Central memory CD4-positive, alpha-beta T cell (primary cell): ENCODE data around the gene PLEKHD1.
"Not testable (repeated sequence)": the region's sequence is repeated elsewhere in the genome, so short reads cannot be mapped to it uniquely, and the experiment has no call there.

Experiments
- DNase-seq: peaks from one replicate; pipeline ENCODE4 v3.0.0; 2022
- total RNA-seq, 3 experiments: gene quantifications; one replicate each; lab custom pipeline; 2026; lab: John Stamatoyannopoulos, UW

Gene PLEKHD1
- 0.49 to 0.96 (median 0.71) reads per million in 3 experiments for total RNA-seq

DNA sequence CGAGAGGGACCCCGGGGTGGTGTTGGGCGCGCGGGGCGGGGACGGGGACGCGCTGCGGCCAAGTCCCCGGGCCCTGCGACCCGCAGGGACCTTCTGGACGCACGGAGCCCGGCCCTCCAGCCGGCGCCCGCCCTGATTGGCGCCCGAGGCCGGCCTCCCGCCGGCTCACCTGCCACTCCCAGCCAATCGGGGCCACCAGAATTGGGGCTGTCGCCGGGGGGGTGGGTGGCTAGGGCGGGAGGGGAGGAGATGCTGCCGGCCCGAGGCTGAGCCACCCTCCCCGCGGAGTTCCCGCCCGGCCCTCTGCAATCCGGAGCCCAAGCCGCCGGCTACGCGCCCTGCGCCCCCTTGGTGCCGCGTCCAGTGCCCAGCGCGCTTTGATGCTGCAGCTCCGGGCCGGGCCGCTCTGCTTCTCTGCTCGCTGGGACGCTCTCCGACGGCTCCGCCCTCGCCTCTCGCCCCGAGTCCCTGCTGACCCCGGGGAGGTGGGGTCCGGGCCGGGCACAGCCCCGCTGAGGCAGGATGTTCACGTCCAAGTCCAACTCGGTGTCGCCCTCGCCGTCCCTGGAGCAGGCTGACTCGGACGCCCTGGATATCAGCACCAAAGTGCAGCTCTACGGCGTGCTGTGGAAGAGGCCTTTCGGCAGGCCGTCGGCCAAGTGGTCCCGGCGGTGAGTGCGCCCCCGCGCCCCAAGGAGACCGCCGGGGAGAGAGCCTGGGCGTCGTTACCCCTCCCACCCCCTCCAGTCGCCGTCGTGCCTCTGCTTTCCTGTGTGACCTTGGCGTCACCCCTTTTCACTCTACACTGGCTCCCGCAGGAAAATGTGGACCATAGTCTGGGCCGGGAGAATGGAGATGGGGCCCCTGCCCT lies at the start of gene PLEKHD1:
Gene PLEKHD1, plus strand, starts transcription at position 285 of the 871 bp plus-strand sequence. Its CDS starts 238 bp downstream, at position 523.
- DNase-seq: no peak

DNA sequence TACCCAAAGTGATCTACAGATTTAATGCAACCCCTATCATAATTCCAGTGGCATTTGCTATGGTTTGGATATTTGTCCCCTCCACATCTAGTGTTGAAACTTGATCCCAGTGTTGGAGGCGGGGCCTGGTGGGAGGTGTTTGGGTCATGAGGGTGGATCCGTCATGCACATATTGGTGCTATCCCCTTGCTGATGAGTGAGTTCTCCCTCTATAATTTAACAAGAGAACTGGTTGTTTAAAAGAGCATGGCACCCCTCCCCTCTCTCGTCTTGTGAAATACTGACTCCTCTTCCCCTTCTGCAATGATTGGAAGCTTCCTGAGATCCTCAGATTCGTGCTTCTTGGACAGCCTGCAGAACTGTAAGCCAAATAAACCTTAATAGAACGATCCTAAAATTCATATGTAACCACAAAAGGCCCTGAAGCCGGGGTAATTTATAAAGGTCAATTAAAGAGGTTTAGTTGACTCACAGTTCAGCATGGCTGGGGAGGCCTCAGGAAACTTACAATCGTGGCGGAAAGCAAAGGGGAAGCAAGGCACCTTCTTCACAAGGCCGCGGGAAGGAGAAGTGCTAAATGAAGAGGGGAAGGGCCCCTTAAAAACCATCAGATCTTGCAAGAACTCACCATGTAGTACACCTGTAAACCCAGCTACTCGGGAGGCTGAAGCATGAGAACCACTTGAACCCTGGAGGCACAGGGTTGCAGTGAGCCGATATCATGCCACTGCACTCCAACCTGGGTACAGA lies 44.8 kb upstream of the PLEKHD1 start:
- DNase-seq: no peak

DNA sequence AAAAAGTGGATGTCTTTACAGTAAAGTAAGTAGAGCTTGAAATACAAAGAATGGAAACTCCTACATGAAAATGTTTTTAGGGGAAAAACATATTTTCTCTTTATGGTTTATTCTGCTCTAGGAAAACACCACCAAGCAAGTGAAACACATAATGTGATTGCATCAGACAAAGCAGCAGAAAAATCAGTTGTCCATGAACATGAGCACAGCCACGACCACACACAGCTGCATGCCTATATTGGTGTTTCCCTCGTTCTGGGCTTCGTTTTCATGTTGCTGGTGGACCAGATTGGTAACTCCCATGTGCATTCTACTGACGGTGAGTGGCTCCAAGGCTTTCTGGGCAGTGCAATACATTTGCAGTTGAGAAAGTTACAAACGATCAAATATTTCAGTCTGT lies 42.6 kb upstream of the PLEKHD1 start:
- no peak for DNase-seq

DNA sequence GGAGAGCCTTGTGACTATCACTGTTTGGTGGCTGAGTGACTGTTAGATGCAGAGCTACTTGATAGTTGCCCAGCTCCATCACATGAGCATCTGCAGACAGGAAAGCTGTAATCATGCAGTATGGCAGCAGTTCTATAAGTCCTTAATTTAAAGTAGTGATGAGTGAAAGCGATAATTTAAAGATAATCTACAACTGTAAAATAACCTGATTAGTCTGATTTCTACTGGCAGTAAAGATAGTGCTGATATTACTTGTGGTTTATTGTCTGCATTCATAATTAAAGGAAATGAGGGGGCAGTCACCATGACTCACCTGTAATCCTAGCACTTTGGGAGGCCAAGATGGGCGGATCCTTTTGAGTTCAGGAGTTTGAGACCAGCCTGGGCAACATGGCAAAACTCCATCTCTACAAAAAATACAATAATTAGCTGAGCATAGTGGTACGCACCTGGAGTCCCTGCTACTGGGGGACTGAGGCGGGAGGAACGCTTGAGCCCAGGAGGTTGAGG lies 41.2 kb upstream of the PLEKHD1 start:
- DNase-seq: no peak

DNA sequence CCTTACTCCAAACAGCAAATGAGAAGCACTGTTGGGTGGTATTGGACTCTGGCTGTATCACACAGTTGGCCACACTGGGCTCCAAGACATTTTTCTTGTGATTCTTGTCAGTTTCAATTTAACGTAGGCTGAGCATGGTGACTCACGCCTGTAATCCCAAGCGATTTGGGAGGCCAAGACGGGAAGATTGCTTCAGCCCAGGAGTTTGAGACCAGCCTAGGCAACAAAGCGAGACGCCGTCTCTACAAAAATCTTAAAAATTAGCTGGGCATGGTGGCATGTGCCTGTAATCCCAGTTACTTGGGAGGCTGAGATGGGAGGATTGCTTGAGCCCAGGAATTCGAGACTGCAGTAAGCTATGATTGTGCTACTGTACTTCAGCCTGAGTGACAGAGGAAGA lies 35.3 kb upstream of the PLEKHD1 start:
- no peak for DNase-seq

DNA sequence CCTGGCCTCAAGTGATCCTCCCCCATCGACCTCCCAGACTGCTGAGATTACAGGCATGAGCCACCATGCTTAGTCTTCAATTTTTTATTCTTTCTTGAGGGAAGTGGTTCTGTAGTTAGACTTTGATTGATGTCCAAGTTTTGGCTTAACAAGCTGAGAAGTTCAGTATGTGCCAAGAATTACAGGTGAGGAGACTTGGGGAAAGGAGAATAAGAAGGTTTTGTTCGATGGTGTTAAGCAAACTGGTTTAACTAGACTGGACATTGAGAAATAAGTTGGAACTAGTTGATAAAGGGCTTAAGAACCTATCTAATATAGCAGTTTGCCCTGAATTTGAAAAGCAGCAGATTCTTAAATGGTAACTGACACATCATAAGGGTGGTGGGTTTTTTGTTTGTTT lies 32.6 kb upstream of the PLEKHD1 start:
- no peak for DNase-seq

DNA sequence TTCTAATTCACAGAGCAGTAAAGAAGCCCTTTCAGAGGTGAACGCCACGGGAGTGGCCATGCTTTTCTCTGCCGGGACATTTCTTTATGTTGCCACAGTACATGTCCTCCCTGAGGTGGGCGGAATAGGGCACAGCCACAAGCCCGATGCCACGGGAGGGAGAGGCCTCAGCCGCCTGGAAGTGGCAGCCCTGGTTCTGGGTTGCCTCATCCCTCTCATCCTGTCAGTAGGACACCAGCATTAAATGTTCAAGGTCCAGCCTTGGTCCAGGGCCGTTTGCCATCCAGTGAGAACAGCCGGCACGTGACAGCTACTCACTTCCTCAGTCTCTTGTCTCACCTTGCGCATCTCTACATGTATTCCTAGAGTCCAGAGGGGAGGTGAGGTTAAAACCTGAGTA lies 26.2 kb upstream of the PLEKHD1 start:
- DNase-seq: no peak

DNA sequence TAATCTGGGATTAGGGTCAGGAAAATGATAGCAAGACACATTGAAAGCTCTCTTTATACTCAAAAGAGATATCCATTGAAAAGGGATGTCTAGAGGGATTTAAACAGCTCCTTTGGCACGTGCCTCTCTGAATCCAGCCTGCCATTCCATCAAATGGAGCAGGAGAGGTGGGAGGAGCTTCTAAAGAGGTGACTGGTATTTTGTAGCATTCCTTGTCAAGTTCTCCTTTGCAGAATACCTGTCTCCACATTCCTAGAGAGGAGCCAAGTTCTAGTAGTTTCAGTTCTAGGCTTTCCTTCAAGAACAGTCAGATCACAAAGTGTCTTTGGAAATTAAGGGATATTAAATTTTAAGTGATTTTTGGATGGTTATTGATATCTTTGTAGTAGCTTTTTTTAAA lies 25.4 kb upstream of the PLEKHD1 start:
- DNase-seq: no peak

DNA sequence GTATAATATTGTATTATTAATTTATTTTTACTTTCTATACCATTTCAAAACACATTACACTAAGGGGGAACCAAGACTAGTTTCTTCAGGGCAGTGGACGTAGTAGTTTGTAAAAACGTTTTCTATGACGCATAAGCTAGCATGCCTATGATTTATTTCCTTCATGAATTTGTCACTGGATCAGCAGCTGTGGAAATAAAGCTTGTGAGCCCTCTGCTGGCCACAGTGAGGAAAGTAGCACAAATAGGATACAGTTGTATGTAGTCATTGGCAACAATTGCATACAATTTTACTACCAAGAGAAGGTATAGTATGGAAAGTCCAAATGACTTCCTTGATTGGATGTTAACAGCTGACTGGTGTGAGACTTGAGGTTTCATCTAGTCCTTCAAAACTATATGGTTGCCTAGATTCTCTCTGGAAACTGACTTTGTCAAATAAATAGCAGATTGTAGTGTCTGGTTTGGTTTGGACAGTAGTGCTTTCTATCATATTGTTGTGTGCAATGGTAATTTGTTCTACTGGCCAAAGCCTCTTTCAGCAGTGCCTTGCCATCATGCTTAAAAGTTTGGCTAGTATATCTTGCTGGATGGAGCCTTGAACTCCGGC lies 24.3 kb upstream of the PLEKHD1 start:
- peak; percentile 34 for DNase-seq

DNA sequence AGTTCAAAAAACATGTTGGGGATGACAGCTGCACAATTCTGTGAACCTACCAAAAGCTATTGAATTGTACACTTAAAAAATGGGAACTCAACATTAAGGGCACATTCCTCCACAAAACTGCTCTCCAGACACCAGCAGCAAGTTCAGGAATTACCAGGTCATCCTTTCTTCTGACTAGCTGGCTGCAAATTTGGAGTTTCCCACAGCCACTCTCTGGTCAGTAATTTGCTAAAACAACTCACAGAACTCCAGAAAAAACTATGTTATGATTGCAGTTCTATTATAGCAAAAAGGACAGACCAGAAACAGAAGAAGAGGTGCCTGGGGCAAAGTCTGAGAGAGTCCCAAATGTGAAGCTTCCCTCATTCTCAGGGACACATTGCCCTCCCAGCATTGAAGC lies 20.1 kb upstream of the PLEKHD1 start:
- DNase-seq: no peak

DNA sequence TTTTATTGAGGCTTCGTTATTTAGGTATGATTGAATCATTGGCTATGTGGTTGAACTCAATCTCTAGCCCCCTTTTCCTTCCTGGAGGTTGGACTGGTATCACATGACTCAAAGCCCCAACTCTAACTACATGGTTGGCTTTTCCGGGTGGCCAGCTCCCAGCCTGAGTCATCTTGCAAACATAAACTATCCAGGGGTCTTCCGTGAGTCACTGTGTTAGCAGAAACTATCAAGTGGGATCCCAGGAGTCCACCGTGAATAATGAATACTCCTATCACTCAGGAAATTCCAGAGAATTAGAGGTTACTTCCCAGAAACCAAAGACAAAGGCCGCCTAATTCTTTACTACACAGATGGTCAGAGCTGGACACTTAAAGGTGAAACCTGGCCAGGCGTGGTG lies 19.7 kb upstream of the PLEKHD1 start:
- no peak for DNase-seq

DNA sequence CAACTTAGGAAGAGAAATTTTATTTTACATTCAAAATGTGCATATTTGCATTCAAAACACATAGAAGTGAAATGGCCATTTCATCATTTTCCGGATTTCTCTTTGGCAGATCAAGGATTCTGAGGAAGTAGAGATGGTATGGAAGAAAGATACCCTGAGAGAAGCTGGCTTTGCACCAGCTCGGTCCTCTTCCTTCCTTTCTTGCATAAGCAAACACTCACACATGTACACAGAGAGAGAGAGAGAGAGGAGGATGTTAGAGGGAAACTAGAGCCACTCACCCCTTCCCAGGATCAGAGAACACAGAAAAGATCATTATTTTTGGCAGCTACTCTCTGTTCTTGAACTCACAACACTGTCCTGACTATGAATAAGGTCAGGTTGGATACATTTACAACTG lies 15.6 kb upstream of the PLEKHD1 start:
- DNase-seq: no peak

DNA sequence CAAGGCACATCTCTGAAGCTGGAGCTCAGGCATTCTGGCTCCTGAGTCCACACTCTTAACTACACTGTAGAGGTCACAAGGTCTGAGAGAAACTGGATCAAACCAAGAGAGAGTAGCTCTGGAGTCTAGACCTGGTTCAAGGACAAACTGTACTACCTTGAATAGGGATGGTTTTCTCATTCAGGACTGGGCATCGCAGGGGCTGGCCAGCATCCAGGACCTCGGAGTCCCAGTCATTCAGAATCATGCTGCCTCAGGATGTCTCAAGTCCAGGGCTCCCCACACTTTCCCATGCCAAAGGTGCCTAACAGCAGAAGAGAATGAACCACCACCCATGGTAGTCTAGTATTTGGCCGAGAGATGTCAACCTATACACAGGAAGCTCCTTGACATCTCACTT lies 13.1 kb upstream of the PLEKHD1 start:
- no peak for DNase-seq

DNA sequence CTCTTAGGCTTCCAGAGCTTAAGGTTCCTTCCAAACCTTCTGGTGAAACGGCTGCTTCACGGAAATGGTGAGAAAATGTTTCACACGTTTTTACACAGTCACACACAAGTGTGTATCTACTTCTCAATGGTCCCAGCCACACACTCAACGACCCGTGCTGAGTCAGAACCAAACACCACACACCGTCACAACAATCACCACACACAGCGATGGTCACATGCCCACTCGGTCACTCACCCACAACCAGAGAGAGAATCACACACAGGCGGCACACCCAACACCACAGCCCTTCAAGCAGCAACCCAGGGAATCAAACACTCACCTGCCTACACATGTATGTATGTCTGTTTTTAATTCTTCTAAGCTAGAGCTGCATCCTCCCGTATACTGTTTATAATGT lies 12.6 kb upstream of the PLEKHD1 start:
- no peak for DNase-seq

DNA sequence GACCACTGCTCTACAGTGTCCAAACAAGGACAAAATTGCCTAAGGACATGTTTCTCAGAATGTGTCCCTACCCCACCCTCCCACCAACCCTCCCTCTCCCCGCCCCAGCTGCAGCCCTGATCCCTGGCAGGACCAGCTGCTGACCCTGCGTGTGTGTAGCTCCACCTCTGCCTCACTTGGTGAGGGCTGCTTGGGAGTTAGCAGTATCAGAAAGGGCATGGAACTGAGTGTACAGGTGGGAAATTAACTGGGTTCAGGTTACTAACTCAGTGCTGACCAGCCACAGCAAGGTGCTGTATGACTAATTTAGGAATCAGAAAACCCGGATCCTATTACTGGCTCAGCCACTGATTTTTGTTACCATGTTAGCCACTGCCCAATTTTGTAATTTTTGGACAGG lies 11.3 kb upstream of the PLEKHD1 start:
- DNase-seq: no peak

DNA sequence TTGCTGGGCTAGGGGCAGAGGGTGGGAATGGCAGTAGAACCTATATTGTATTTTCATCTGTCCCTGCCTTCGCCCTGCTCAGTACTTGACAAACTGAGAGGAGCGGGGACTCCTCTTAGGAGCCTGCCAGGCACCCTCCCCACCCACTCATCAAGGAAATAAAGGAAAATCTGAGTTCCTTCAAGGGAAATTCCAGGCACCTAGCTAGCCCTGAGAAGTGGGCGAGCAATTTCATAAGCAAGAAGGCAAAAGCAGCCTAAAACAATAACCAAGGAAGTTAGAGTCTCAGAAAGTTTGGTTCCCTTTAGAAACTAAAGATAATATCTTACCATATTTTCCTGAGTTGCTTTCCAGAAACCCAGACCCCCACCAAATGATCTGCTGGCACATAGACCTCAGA lies 10.6 kb upstream of the PLEKHD1 start:
- no peak for DNase-seq

DNA sequence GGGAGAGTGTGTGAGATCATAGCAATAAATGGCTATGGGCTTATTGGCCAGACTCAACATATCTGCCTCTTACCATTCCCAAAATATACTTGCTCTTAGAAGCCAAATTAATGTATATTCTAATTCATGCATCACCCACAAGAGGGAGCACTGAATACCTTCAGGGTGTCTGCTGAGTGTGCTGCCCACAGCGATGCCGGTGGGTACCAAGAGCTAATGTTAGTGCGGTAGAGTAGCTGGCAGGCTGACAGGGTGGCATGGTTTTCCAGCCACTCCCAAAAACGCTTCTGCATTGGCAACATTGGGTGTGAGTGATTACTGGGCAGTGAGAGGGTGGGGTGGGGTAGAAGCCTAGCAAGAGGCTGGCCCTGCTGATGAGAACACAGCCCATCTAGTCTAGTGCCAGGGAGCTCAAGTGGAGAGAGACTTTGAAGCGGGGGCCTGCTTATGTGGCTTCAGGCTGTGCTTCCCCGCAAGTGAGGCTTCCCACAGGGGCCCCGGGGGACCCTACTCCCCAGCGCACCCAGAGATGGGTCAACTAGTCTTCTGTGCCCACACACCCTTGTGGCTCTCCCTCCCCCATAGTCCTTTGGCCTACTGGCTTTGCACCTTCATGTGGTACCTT lies 9.2 kb upstream of the PLEKHD1 start:
- no peak for DNase-seq

DNA sequence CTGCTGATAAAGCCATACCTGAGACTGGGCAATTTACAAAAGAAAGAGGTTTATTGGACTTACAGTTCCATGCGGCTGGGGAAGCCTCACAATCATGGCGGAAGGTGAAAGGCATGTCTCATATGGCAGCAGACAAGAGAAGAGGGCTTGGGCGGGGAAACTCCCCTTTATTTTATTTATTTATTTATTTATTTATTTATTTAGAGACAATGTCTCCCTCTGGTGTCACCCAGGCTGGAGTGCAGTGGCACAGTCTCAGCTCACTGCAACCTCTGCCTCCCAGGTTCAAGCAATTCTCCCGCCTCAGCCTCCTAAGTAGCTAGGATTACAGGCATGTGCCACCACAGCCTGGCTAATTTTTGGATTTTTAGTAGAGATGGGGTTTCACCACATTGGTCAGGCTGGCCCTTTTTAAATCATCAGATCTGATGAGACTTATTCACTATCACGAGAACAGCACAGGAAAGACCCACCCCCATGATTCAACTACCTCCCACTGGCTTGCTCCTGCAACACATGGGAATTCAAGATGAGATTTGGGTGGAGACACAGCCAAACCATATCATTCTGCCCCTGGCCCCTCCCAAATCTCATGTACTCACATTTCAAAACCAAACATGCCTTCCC lies 7.6 kb upstream of the PLEKHD1 start:
- DNase-seq: not testable (repeated sequence)

DNA sequence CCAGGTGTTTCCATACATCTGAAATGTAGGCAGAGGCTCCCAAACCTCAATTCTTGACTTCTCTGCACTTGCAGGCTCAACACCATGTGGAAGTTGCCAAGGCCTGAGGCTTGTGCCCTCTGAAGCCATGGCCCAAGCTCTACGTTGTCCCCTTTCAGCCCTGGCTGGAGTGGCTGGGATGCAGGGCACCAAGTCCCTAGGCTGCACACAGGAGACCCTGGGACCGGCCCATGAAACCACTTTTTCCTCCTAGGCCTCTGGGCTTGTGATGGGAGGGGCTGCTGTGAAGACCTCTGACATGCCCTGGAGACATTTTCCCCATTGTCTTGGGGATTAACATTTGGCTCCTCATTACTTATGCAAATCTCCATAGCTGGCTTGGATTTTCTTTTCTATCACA lies 6.5 kb upstream of the PLEKHD1 start:
- not testable (repeated sequence) for DNase-seq

DNA sequence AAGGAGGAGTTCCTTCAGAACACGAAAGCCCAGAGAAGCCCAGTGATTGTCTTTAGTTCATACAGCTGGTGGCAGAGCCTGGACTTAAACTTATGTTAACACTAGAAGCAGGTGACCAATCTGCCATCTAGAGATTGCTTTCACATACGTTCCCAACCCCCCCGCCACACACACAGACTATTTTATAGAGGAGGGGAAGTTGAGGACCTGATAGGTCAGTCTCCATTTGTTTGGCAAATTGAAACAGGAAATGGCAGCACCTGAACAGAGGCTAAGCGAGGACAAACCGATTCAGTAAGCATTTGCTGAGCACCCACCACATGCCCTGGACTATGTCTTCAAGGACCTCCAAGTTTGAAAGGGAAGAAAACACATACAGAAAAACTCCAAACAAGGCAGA lies 4.8 kb upstream of the PLEKHD1 start:
- no peak for DNase-seq

DNA sequence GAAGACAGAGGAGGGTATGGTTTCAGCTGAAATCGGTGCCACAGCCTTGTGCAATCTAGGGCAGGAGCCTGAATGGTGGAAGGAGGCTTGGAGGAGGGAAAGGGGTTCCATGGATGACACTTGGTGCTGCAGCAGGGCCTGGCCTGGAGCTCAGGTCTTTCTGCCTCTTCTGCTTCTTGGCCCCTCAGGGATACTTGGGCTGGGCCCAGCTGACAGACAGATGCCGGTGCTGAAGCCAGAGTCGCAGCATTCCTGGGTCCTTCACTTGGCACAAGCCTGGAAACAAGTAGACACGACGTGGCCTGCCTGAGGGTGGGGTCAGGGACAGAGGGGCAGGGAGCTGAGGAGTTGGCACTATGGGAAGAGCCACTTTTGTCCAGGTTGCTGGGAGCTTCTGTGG lies 4.4 kb upstream of the PLEKHD1 start:
- DNase-seq: no peak

DNA sequence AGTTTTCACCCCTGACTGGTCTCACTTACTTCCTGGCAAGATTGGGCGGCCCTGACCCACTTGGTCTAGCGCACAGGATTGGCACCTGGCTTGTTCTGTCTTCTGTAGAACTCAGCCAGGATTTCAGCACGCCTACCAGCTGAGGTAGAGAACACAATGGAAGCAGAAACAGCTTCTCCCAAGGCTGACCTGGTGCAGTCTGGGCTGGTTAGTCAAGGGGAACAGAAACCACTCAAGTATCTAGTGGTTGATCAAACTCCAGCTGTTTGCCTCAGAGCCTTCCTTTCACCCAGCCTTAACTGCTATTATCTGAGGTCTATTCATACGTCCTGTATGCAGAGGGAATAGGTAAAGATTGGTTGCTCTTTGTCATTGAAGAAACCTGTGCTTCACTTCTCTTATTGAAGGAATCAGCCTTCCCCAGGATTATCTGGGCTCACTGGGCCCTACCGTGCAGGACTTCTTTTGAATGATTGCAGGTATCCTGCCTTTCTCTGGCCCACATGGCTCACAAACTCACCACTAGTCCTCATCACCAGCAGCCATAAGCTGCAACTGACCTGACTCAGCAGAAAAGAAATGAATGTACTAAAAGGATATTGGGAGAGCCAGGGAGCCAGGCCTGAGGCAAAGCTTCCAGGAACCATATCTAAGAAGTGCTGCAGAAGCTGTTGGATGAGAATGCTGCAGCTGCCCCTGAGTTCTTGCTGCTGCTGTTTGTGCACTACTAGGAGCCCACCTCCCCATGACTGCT lies 2.5 kb upstream of the PLEKHD1 start:
- DNase-seq: no peak
